ENCODE results near the gene RUBCNL. TPM values are rescaled to one million over a fixed set of nuclear protein-coding genes. Genes with fewer than 3 reads are reported as not detected.

Gene RUBCNL
- total RNA-seq, 1 donor from 2014 or later = 0.80 TPM

GRCh38 chr13:46318986-46319385, 68.1 kb downstream of the RUBCNL start:
- H3K4me3 Mint-ChIP-seq = no peak overlapping the region
- Histone ChIP-seq H3F3A (ENCODE audit: low read depth) (no peaks in the 10 kb centered on the region), H3K79me2 (ENCODE audit: low read depth) (no peaks in the 10 kb centered on the region), H3K27ac (no peak overlapping the region), H3K4me2 (no peak overlapping the region), H3K36me3 (no peaks in the 10 kb centered on the region), H2AFZ (replicated peaks) (no peak overlapping the region), H3K27me3 (no peaks in the 10 kb centered on the region), H3K9ac (no peak overlapping the region), H3K4me3 (no peak overlapping the region), H4K20me1 (ENCODE audit: low read depth) (no peaks in the 10 kb centered on the region), H3K4me1 (no peaks in the 10 kb centered on the region), H3K9me3 (ENCODE audit: low read depth) (no peaks in the 10 kb centered on the region)
- no peaks in the 10 kb centered on the region for H3K9me3 Mint-ChIP-seq
- DNase-seq (ENCODE audit: low spot score) = no peak
- H3K27ac Mint-ChIP-seq = no peak overlapping the region
- TF ChIP-seq EZH2 (IDR thresholded peaks at IDR 0.05) (no peak), CTCF (IDR thresholded peaks at IDR 0.05) (no peak), EZH2phosphoT487 (IDR thresholded peaks at IDR 0.05) (no peak)
- peaks cover 6% of the 10 kb centered on the region for H3K4me1 Mint-ChIP-seq
- H3K36me3 Mint-ChIP-seq = no peaks in the 10 kb centered on the region
- peaks cover 2% of the 10 kb centered on the region for H3K27me3 Mint-ChIP-seq (ENCODE audit: insufficient read depth, low read depth)

GRCh38 chr13:46317120-46317519, 69.9 kb downstream of the RUBCNL start:
- no peak overlapping the region for H3K4me3 Mint-ChIP-seq
- H3K4me1 Mint-ChIP-seq = peaks cover 6% of the 10 kb centered on the region
- Histone ChIP-seq H3K79me2 (ENCODE audit: low read depth) (no peaks in the 10 kb centered on the region), H2AFZ (replicated peaks) (no peak overlapping the region), H3K4me3 (no peak overlapping the region), H3F3A (ENCODE audit: low read depth) (no peaks in the 10 kb centered on the region), H4K20me1 (ENCODE audit: low read depth) (no peaks in the 10 kb centered on the region), H3K36me3 (no peaks in the 10 kb centered on the region), H3K4me2 (no peak overlapping the region), H3K4me1 (no peaks in the 10 kb centered on the region), H3K9me3 (ENCODE audit: low read depth) (no peaks in the 10 kb centered on the region), H3K27ac (no peak overlapping the region), H3K27me3 (no peaks in the 10 kb centered on the region), H3K9ac (no peak overlapping the region)
- no peak overlapping the region for H3K27ac Mint-ChIP-seq
- peaks cover 2% of the 10 kb centered on the region for H3K27me3 Mint-ChIP-seq (ENCODE audit: insufficient read depth, low read depth)
- H3K36me3 Mint-ChIP-seq = no peaks in the 10 kb centered on the region
- TF ChIP-seq EZH2phosphoT487 (IDR thresholded peaks at IDR 0.05) (no peak), EZH2 (IDR thresholded peaks at IDR 0.05) (no peak), CTCF (IDR thresholded peaks at IDR 0.05) (no peak)
- no peak for DNase-seq (ENCODE audit: low spot score)
- peaks cover 2% of the 10 kb centered on the region for H3K9me3 Mint-ChIP-seq

GRCh38 chr13:46315491-46316075, 71.5 kb downstream of the RUBCNL start:
- TF ChIP-seq EZH2phosphoT487 (IDR thresholded peaks at IDR 0.05) = no peak
- no peak for TF ChIP-seq CTCF (IDR thresholded peaks at IDR 0.05)
- no peak for TF ChIP-seq EZH2 (IDR thresholded peaks at IDR 0.05)
- Histone ChIP-seq H2AFZ (replicated peaks) (no peak overlapping the region), H3K27me3 (no peaks in the 10 kb centered on the region), H3K9me3 (ENCODE audit: low read depth) (no peaks in the 10 kb centered on the region), H3K4me2 (no peak overlapping the region), H3K4me3 (no peak overlapping the region), H3K27ac (no peak overlapping the region), H4K20me1 (ENCODE audit: low read depth) (no peaks in the 10 kb centered on the region), H3K9ac (no peak overlapping the region), H3K36me3 (no peaks in the 10 kb centered on the region), H3K4me1 (no peaks in the 10 kb centered on the region), H3F3A (ENCODE audit: low read depth) (no peaks in the 10 kb centered on the region), H3K79me2 (ENCODE audit: low read depth) (no peaks in the 10 kb centered on the region)
- Mint-ChIP-seq H3K9me3 (peaks cover 11% of the 10 kb centered on the region), H3K27ac (no peak overlapping the region), H3K4me3 (no peak overlapping the region), H3K27me3 (ENCODE audit: insufficient read depth, low read depth) (peaks cover 2% of the 10 kb centered on the region), H3K36me3 (no peaks in the 10 kb centered on the region), H3K4me1 (no peaks in the 10 kb centered on the region)
- DNase-seq (ENCODE audit: low spot score) = no peak
